Measurements from ENCODE around the gene HAND1. TPM values are rescaled to one million over a fixed set of nuclear protein-coding genes. Genes with fewer than 3 reads are reported as not detected.

Gene HAND1
- total RNA-seq, 4 donors from 2014 or later = not detected

- TF ChIP-seq, protein P1, sequence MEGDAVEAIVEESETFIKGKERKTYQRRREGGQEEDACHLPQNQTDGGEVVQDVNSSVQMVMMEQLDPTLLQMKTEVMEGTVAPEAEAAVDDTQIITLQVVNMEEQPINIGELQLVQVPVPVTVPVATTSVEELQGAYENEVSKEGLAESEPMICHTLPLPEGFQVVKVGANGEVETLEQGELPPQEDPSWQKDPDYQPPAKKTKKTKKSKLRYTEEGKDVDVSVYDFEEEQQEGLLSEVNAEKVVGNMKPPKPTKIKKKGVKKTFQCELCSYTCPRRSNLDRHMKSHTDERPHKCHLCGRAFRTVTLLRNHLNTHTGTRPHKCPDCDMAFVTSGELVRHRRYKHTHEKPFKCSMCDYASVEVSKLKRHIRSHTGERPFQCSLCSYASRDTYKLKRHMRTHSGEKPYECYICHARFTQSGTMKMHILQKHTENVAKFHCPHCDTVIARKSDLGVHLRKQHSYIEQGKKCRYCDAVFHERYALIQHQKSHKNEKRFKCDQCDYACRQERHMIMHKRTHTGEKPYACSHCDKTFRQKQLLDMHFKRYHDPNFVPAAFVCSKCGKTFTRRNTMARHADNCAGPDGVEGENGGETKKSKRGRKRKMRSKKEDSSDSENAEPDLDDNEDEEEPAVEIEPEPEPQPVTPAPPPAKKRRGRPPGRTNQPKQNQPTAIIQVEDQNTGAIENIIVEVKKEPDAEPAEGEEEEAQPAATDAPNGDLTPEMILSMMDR (IDR thresholded peaks at IDR 0.05; ENCODE audit: low read depth) = no peak
Observed at GRCh38 chr5:154472871-154473580, 5.0 kb downstream of the HAND1 start.

GRCh38 chr5:154470947-154471870 lies 6.8 kb downstream of the HAND1 start:
- TF ChIP-seq, protein P1 (IDR thresholded peaks at IDR 0.05; ENCODE audit: low read depth) = no peak

GRCh38 chr5:154470137-154470536 lies 7.9 kb downstream of the HAND1 start:
- TF ChIP-seq, protein P1 (IDR thresholded peaks at IDR 0.05; ENCODE audit: low read depth) = no peak

- TF ChIP-seq, protein P1 (IDR thresholded peaks at IDR 0.05; ENCODE audit: low read depth) = no peak
Observed at GRCh38 chr5:154467655-154468354, 10.2 kb downstream of the HAND1 start.

DNA sequence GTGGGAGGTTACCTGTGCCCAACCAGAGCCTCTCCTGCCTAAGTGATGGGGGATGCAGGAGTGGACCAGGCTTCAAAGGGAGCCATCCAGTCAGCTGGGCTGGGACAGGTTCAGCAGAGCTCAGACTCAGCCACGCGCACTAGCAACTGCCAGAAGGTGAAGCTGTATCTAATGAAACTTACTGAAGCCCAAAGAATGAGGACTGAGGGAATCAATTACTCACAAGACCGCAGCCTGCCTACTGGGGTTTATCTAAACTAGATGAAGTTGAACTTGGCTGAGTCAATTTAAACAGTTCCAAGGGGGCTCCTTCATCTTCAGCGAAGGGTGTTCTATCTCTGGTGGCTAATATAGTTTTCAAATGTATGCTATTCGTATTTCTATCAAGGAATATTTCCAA lies 11.4 kb downstream of the HAND1 start:
- TF ChIP-seq, protein P1 (IDR thresholded peaks at IDR 0.05; ENCODE audit: low read depth) = no peak

- TF ChIP-seq, protein P1 (IDR thresholded peaks at IDR 0.05; ENCODE audit: low read depth) = no peak
Observed at GRCh38 chr5:154466147-154466546, 11.9 kb downstream of the HAND1 start.
